Activated naive CD4-positive, alpha-beta T cell treated with anti-CD3 and anti-CD28 coated beads, Interleukin-2, amount 50 U/mL, for 24 hours (primary cell): Measurements from ENCODE around the gene AHCYL2.
"Not testable (repeated sequence)": the region's sequence is repeated elsewhere in the genome, so short reads cannot be mapped to it uniquely, and the experiment has no call there.

Experiments used
- H3K27ac Mint-ChIP-seq: one replicate; pipeline ENCODE4 v1.8.0; 2021; ENCODE audit warnings: mild to moderate bottlenecking, mixed read lengths
- H3K27me3 Mint-ChIP-seq: one replicate; pipeline ENCODE4 v1.8.0; 2021; ENCODE audit warnings: mixed read lengths
- H3K36me3 Mint-ChIP-seq: one replicate; pipeline ENCODE4 v1.8.0; 2021; ENCODE audit warnings: mixed read lengths
- H3K4me1 Mint-ChIP-seq: one replicate; pipeline ENCODE4 v1.8.0; 2021; ENCODE audit warnings: mixed read lengths
- H3K4me3 Mint-ChIP-seq: one replicate; pipeline ENCODE4 v1.8.0; 2021; ENCODE audit warnings: mild to moderate bottlenecking, mixed read lengths
- H3K9me3 Mint-ChIP-seq: one replicate; pipeline ENCODE4 v1.8.0; 2021; ENCODE audit warnings: mixed read lengths

Gene AHCYL2

DNA sequence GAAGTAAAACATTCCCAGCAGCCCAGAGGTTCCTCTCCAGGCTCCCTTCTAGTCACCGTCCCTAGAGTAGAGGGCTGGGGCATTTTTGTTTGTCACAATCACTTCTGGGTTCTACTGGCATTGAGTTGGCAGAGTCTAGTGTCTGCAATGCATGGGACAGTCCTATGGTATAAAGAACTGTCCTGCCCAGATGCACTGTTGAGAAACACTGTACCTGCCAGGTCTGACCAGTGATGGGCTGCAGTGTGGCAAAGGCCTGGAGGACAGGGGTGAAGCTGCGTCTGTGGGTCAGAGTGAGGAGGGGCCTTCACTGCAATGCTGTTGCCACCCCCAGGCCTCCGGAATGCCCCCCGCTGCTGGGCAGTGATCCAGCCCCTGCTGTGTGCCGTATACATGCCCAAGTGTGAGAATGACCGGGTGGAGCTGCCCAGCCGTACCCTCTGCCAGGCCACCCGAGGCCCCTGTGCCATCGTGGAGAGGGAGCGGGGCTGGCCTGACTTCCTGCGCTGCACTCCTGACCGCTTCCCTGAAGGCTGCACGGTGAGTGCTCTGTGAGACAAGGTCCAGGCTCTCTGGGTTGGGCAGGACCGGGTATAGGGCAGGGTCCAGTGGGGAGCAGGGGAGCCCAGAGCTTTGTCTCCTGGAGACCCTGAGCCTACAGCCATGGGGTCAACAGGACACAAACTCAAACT is 21.6 kb upstream of the AHCYL2 start:
- no peaks in the 10 kb centered on the region for H3K9me3 Mint-ChIP-seq
- peaks cover 1% of the 10 kb centered on the region for H3K27me3 Mint-ChIP-seq
- H3K36me3 Mint-ChIP-seq = no peaks in the 10 kb centered on the region
- no peaks in the 10 kb centered on the region for H3K4me1 Mint-ChIP-seq
- H3K4me3 Mint-ChIP-seq = no peak overlapping the region
- H3K27ac Mint-ChIP-seq = no peak overlapping the region

DNA sequence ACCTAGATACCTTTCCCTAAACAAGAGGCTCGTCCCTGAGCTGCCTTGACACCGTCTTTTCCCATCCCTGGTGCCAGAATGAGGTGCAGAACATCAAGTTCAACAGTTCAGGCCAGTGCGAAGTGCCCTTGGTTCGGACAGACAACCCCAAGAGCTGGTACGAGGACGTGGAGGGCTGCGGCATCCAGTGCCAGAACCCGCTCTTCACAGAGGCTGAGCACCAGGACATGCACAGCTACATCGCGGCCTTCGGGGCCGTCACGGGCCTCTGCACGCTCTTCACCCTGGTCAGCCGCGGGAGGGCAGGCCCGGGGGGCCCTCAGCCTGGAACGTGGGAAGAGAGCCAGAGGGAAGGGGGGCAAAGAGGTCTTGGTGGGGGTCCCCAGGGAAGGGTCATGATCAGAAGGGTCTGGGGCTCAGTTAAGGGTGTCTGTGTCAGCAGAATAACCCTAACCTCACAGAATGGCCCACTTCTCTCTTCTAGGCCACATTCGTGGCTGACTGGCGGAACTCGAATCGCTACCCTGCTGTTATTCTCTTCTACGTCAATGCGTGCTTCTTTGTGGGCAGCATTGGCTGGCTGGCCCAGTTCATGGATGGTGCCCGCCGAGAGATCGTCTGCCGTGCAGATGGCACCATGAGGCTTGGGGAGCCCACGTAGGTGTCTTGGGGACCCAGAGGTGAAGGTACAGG is 19.6 kb upstream of the AHCYL2 start:
- Mint-ChIP-seq H3K27ac (no peak overlapping the region), H3K36me3 (no peaks in the 10 kb centered on the region), H3K9me3 (no peaks in the 10 kb centered on the region), H3K4me3 (no peak overlapping the region), H3K4me1 (no peaks in the 10 kb centered on the region), H3K27me3 (no peaks in the 10 kb centered on the region)

DNA sequence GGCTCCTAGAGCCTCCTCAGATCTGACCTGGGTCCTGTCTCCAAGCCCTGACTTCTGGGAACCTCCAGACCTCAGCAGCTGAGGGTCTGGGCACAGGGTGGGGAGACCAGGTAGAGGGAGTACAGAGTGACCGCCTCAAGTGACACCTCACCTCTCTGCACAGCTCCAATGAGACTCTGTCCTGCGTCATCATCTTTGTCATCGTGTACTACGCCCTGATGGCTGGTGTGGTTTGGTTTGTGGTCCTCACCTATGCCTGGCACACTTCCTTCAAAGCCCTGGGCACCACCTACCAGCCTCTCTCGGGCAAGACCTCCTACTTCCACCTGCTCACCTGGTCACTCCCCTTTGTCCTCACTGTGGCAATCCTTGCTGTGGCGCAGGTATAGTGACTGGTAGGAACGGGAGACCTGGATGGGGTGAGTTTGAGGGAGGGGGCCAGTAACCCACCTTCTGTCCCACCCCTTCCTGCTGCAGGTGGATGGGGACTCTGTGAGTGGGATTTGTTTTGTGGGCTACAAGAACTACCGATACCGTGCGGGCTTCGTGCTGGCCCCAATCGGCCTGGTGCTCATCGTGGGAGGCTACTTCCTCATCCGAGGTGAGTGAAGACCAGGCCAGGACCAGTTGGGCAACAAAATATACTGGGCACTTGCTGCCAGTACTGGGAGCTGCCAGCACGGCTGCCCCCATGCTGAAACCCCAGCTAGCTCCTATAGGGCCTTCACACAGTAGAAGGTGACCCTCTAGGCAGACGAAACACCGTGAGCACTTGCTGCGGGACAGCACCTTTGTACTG is 18.6 kb upstream of the AHCYL2 start:
- Mint-ChIP-seq H3K27ac (no peak overlapping the region), H3K27me3 (no peaks in the 10 kb centered on the region), H3K4me3 (no peak overlapping the region), H3K9me3 (no peaks in the 10 kb centered on the region), H3K4me1 (no peaks in the 10 kb centered on the region), H3K36me3 (no peaks in the 10 kb centered on the region)

DNA sequence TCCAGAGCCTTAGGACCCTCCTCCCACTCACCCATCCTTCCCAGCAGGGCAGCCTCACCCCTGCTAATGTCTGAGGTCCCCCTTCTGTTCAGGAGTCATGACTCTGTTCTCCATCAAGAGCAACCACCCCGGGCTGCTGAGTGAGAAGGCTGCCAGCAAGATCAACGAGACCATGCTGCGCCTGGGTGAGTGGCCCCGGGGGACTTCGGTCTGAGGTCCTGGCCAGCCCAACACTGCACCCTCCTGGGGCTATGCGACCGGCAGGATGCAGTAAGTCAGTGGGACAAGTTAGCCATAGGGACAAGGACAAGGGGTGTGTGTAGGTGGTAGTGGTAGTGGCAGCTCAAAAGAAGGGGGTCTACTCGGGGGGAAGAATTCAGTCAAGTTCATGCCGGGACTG is 16.2 kb upstream of the AHCYL2 start:
- no peak overlapping the region for H3K27ac Mint-ChIP-seq
- no peaks in the 10 kb centered on the region for H3K27me3 Mint-ChIP-seq
- no peaks in the 10 kb centered on the region for H3K36me3 Mint-ChIP-seq
- no peaks in the 10 kb centered on the region for H3K4me1 Mint-ChIP-seq
- no peak overlapping the region for H3K4me3 Mint-ChIP-seq
- no peaks in the 10 kb centered on the region for H3K9me3 Mint-ChIP-seq

DNA sequence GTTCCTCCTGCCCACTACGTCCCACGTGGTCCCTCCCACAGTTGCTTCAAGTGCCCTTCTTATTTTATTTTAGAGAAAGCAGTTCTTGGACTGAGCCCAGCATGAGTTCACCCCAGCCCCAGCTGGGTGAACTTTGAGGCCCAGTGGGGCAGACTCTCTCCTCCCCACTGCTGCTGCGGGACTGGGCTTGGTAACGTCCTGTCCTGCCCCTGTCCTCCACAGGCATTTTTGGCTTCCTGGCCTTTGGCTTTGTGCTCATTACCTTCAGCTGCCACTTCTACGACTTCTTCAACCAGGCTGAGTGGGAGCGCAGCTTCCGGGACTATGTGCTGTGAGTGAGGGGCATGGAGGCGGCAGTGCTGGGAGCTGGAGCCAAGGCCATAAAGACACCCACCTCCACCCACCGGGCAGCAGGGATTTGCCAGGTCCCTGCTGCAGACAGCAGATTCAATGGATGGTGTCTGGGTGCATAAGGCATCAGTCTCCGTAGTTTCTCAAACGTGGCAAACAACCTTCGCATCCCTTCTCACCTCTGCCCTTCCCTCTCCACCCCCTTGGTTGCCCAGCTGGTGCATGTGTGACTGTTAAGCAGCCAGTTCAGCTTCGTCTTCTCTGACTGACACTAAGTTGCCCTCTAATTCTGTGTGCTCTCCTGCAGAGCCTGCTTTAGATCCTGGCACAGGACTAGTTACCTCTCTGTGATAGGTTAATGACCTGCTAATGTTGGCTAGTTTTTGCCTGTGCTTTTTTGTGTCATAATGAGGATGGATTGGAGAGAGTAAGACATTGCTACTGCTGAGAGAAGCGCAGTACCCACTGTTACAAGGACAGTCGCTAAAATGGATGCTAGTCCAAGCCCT is 15.5 kb upstream of the AHCYL2 start:
- H3K27ac Mint-ChIP-seq = no peak overlapping the region

DNA sequence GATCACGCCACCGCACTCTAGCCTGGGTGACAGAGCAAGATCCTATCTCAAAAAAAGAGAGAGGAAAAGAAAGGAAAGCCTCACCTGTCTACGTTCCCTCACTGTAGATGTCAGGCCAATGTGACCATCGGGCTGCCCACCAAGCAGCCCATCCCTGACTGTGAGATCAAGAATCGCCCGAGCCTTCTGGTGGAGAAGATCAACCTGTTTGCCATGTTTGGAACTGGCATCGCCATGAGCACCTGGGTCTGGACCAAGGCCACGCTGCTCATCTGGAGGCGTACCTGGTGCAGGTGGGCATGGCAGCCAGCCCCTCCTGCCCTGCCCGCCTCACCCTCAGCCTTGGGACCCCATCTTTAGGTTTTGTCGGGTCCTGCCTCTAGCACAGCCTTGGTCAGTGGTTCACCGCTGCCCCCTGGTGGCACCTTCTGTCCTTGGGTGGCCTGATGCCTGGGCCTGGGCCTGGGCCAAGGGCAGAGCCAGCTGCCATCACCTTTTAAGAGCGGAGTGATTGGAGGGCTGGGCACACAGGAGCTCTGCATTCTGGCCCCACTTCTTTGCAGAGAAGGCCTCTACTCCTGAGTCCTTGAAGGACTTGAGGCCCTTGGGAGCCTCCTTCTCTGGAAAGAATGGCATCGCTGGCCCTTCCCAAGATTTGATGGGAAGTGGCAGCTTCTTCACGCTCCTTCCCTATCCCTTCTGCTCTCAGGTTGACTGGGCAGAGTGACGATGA is 14.4 kb upstream of the AHCYL2 start:
- H3K36me3 Mint-ChIP-seq = no peaks in the 10 kb centered on the region
- no peaks in the 10 kb centered on the region for H3K9me3 Mint-ChIP-seq
- H3K4me1 Mint-ChIP-seq = no peaks in the 10 kb centered on the region
- H3K27me3 Mint-ChIP-seq = no peaks in the 10 kb centered on the region
- no peak overlapping the region for H3K27ac Mint-ChIP-seq
- H3K4me3 Mint-ChIP-seq = no peak overlapping the region

More for the DNA sequence above, 15.5 kb upstream of the AHCYL2 start:
- Mint-ChIP-seq H3K27me3 (no peaks in the 10 kb centered on the region), H3K4me1 (no peaks in the 10 kb centered on the region), H3K4me3 (no peak overlapping the region), H3K36me3 (no peaks in the 10 kb centered on the region), H3K9me3 (no peaks in the 10 kb centered on the region)

DNA sequence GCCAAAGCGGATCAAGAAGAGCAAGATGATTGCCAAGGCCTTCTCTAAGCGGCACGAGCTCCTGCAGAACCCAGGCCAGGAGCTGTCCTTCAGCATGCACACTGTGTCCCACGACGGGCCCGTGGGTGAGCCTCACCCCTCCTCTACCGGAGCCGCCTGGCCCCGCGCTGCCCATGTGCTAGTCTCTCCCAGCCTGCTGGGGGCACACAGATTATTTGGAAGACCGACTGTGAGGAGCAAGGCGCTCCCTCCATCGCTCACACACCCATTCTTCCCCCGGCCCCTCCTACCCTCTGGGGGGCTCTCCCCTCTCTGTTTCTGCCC is 13.9 kb upstream of the AHCYL2 start:
- Mint-ChIP-seq H3K27ac (no peak overlapping the region), H3K36me3 (peaks cover 2% of the 10 kb centered on the region), H3K9me3 (no peaks in the 10 kb centered on the region)

DNA sequence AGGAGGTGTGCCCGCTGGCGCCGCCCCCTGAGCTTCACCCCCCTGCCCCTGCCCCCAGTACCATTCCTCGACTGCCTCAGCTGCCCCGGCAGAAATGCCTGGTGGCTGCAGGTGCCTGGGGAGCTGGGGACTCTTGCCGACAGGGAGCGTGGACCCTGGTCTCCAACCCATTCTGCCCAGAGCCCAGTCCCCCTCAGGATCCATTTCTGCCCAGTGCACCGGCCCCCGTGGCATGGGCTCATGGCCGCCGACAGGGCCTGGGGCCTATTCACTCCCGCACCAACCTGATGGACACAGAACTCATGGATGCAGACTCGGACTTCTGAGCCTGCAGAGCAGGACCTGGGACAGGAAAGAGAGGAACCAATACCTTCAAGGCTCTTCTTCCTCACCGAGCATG is 12.7 kb upstream of the AHCYL2 start:
- Mint-ChIP-seq H3K27me3 (no peaks in the 10 kb centered on the region), H3K4me3 (no peak overlapping the region), H3K27ac (no peak overlapping the region), H3K36me3 (peaks cover 2% of the 10 kb centered on the region), H3K9me3 (no peaks in the 10 kb centered on the region), H3K4me1 (no peaks in the 10 kb centered on the region)

More for the DNA sequence above, 13.9 kb upstream of the AHCYL2 start:
- Mint-ChIP-seq H3K4me1 (no peaks in the 10 kb centered on the region), H3K27me3 (no peaks in the 10 kb centered on the region), H3K4me3 (no peak overlapping the region)

DNA sequence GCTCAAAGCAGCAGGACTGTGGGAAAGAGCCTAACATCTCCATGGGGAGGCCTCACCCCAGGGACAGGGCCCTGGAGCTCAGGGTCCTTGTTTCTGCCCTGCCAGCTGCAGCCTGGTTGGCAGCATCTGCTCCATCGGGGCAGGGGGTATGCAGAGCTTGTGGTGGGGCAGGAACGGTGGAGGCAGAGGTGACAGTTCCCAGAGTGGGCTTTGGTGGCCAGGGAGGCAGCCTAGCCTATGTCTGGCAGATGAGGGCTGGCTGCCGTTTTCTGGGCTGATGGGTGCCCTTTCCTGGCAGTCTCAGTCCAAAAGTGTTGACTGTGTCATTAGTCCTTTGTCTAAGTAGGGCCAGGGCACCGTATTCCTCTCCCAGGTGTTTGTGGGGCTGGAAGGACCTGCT is 12.2 kb upstream of the AHCYL2 start:
- Mint-ChIP-seq H3K27ac (no peak overlapping the region), H3K4me3 (no peak overlapping the region), H3K9me3 (no peaks in the 10 kb centered on the region), H3K36me3 (peaks cover 2% of the 10 kb centered on the region), H3K4me1 (no peaks in the 10 kb centered on the region), H3K27me3 (no peaks in the 10 kb centered on the region)

DNA sequence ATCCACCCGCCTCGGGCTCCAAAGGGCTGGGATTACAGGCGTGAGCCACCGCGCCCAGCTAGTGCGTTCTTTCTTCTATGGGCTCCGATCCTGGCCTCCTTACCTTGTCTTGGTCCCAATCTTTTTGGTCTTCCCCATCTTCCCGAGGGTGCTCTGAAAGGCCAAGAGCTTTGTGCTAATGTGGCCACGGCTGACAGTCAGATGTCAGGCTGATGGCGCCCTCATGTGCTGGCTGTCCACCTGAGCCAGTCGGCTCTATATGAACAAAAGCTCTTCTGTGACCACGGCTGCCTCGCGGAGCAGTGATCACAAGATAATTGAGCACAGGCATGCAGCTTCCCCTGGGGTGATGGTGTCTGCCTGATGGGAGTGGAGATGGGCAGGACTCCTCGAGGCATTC is 11.0 kb upstream of the AHCYL2 start:
- Mint-ChIP-seq H3K27ac (no peak overlapping the region), H3K4me1 (no peaks in the 10 kb centered on the region)

DNA sequence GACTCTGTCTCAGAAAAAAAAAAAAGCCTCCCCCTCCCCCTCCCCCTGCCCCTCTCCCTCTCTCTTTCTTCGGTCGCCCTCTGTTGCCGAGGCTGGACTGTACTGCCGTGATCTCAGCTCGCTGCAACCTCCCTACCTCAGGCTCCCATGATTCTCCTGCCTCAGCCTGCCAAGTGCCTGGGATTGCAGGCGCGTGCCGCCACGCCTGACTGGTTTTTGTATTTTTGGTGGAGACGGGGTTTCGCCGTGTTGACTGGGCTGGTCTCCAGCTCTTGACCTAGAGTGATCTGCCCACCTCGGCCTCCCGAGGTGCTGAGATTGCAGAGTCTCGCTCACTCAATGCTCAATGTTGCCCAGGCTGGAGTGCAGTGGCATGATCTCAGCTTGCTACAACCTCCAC is 9.1 kb upstream of the AHCYL2 start:
- not testable (repeated sequence) for H3K27me3 Mint-ChIP-seq, H3K4me3 Mint-ChIP-seq, H3K36me3 Mint-ChIP-seq, H3K4me1 Mint-ChIP-seq, H3K9me3 Mint-ChIP-seq
- peak overlapping the region; percentile 55 for H3K27ac Mint-ChIP-seq

More for the DNA sequence above, 11.0 kb upstream of the AHCYL2 start:
- Mint-ChIP-seq H3K36me3 (peaks cover 2% of the 10 kb centered on the region), H3K27me3 (no peaks in the 10 kb centered on the region), H3K4me3 (no peak overlapping the region), H3K9me3 (no peaks in the 10 kb centered on the region)

DNA sequence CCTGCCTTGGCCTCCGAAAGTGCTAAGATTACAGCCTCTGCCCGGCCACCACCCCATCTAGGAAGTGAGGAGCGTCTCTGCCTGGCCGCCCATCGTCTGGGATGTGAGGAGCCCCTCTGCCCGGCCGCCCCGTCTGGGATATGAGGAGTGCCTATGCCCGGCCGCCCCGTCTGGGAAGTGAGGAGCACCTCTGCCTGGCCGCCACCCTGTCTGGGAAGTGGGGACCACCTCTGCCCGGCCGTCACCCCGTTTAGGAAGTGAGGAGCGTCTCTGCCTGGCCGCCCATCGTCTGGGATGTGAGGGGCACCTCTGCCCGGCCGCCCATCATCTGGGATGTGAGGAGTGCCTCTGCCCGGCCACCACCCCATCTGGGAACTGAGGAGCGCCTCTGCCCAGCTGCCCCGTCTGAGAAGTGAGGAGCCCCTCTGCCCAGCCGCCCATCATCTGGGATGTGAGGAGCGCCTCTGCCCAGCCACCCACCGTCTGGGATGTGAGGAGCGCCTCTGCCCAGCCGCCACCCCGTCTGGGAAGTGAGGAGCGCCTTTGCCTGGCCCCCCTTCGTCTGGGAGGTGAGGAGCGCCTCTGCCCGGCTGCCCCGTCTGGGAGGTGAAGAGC is 8.6 kb upstream of the AHCYL2 start:
- not testable (repeated sequence) for H3K9me3 Mint-ChIP-seq, H3K4me3 Mint-ChIP-seq, H3K27me3 Mint-ChIP-seq, H3K4me1 Mint-ChIP-seq, H3K36me3 Mint-ChIP-seq
- H3K27ac Mint-ChIP-seq = peak overlapping the region; percentile 55

DNA sequence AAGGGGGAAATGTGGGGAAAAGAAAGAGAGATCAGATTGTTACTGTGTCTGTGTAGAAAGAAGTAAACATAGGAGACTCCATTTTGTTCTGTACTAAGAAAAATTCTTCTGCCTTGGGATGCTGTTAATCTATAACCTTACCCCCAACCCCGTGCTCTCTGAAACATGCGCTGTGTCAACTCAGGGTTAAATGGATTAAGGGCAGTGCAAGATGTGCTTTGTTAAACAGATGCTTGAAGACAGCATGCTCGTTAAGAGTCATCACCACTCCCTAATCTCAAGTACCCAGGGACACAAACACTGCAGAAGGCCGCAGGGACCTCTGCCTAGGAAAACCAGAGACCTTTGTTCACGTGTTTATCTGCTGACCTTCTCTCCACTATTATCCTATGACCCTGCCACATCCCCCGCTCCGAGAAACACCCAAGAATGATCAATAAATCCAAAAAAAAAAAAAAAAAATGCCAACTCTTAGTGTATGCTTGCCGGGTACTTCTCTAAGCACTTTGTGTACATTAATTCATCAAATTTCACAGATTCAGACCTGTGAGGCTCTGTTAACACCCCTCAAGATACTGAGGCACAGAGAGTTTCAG is 7.9 kb upstream of the AHCYL2 start:
- not testable (repeated sequence) for H3K36me3 Mint-ChIP-seq, H3K9me3 Mint-ChIP-seq, H3K4me3 Mint-ChIP-seq, H3K27me3 Mint-ChIP-seq, H3K27ac Mint-ChIP-seq, H3K4me1 Mint-ChIP-seq

DNA sequence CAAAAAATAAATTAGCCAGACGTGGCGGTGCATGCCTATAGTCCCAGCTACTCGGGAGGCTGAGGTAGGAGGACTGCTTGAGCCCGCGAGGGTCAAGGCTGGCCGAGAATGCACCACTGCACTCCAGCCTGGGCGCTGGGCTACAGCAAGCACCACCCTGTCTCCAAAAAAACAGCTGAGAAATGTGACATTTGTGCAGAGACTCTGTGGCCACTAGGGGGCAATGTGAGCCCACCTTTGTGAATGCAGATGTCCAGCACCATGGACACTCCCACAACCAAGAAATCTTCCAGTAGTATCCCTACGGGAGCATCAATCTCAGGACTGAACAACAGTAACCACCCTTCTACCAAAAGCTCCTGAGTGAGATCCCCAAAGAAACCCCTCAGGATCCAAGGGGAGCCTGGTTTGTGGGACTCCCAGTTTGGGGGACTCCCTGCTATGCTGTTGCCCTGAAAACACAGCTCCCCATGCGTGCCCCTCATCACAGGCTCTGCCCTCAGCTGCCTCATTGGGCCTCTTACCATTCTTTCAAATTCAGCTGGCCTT is 6.2 kb upstream of the AHCYL2 start:
- no peak overlapping the region for H3K27ac Mint-ChIP-seq
- H3K27me3 Mint-ChIP-seq = no peaks in the 10 kb centered on the region
- H3K36me3 Mint-ChIP-seq = peaks cover 2% of the 10 kb centered on the region
- no peak overlapping the region for H3K4me3 Mint-ChIP-seq
- H3K4me1 Mint-ChIP-seq = peaks cover 13% of the 10 kb centered on the region
- H3K9me3 Mint-ChIP-seq = no peaks in the 10 kb centered on the region
